ENCODE measurements around the gene SLC25A11.

DNA sequence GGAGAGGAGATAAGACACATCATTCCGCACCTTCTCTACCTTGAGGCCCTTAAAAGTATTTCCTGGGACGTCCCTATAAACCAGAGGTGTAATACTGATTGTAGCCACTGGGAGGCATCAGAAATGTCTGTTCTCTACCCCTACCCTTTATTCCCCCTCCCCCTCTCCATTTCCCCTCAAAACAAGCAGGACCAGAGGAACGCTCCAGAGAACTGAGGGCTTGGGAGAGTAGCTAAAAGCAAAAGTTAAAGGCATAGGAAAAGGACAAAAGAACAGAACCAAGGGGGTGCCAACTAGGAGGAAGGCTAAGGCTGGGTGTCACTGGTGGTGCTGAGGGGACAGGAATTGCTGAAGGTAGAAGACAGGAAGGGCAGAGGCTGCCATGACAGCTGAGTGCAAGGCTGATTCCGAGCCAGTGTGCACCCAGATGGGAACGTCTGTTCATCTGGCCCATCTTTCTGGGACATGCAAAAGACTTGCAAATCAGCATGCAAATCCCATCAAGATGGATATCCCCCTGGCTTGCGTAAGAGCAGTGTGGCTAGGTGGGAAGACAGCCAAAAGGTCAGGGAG is 40.9 kb upstream of the SLC25A11 start:
- TF ChIP-seq EZH2phosphoT487 (IDR thresholded peaks at IDR 0.05; ENCODE audit: low read depth, severe bottlenecking, unreplicated experiment) (no peak), CTCF (IDR thresholded peaks at IDR 0.05; ENCODE audit: poor library complexity) (peak; percentile 63)
